ENCODE results near the gene TRPM7. TPM values are rescaled to one million over a fixed set of nuclear protein-coding genes. Genes with fewer than 3 reads are reported as not detected.
"Not testable (repeated sequence)": the region's sequence is repeated elsewhere in the genome, so short reads cannot be mapped to it uniquely, and the experiment has no call there.

The TRPM7 gene
- total RNA-seq, 1 donor from 2014 or later, result 16.8 TPM

GRCh38 chr15:50607129-50607528 is 79.5 kb downstream of the TRPM7 start:
- no peak for TF ChIP-seq CTCF (conservative IDR thresholded peaks at IDR 0.05; ENCODE audit: low read depth, low read length)

GRCh38 chr15:50605462-50605861 is 81.1 kb downstream of the TRPM7 start:
- no peak for TF ChIP-seq CTCF (conservative IDR thresholded peaks at IDR 0.05; ENCODE audit: low read depth, low read length)
- DNase-seq (ENCODE audit: low read depth), result no peak
- H3K4me3 ChIP-seq (ENCODE audit: low read depth, low read length), result no peak overlapping the region

More at GRCh38 chr15:50607129-50607528, 79.5 kb downstream of the TRPM7 start:
- no peak overlapping the region for H3K4me3 ChIP-seq (ENCODE audit: low read depth, low read length)
- no peak for DNase-seq (ENCODE audit: low read depth)

- DNase-seq (ENCODE audit: low read depth); H3K4me3 ChIP-seq (ENCODE audit: low read depth, low read length): not testable (repeated sequence)
Measured at GRCh38 chr15:50602028-50602427, 84.6 kb downstream of the TRPM7 start.

GRCh38 chr15:50594311-50594710 is 92.3 kb downstream of the TRPM7 start:
- DNase-seq (ENCODE audit: low read depth), result no peak
- no peak for TF ChIP-seq CTCF (conservative IDR thresholded peaks at IDR 0.05; ENCODE audit: low read depth, low read length)
- H3K4me3 ChIP-seq (ENCODE audit: low read depth, low read length), result no peak overlapping the region

- H3K4me3 ChIP-seq (ENCODE audit: low read depth, low read length), result no peak overlapping the region
- DNase-seq (ENCODE audit: low read depth), result no peak
- no peak for TF ChIP-seq CTCF (conservative IDR thresholded peaks at IDR 0.05; ENCODE audit: low read depth, low read length)
Measured at GRCh38 chr15:50593761-50594160, 92.8 kb downstream of the TRPM7 start.

GRCh38 chr15:50590288-50590687 is 96.3 kb downstream of the TRPM7 start:
- H3K4me3 ChIP-seq (ENCODE audit: low read depth, low read length), result no peak overlapping the region
- no peak for TF ChIP-seq CTCF (conservative IDR thresholded peaks at IDR 0.05; ENCODE audit: low read depth, low read length)

GRCh38 chr15:50577492-50577891 is 109.1 kb downstream of the TRPM7 start:
- H3K4me3 ChIP-seq (ENCODE audit: low read depth, low read length), result no peak overlapping the region
- DNase-seq (ENCODE audit: low read depth), result no peak
- no peak for TF ChIP-seq CTCF (conservative IDR thresholded peaks at IDR 0.05; ENCODE audit: low read depth, low read length)

More at GRCh38 chr15:50590288-50590687, 96.3 kb downstream of the TRPM7 start:
- no peak for DNase-seq (ENCODE audit: low read depth)

All from epithelial cell of proximal tubule (primary cell).